Activated naive CD4-positive, alpha-beta T cell treated with anti-CD3 and anti-CD28 coated beads, Interleukin-2, amount 10 ng/mL, durations not matched to agents 7 days and 5 days (primary cell): ENCODE data around the gene SHE.
A peak's percentile ranks its signal among the peaks of the same experiment; 100 is the strongest.

Experiments used
- CTCF ChIA-PET: fragments of 350-600 bp; sonication (Branson Sonifier 250); formaldehyde crosslinking; loops from one replicate; lab custom pipeline; 2021; ENCODE audit warnings: antibody characterized with exemption; lab: Charles Lee
- DNase-seq: peaks from one replicate; pipeline ENCODE4 v3.0.0-alpha.2; 2020
- H3K27ac Mint-ChIP-seq: one replicate; pipeline ENCODE4 v1.8.0; 2021; ENCODE audit warnings: mild to moderate bottlenecking, moderate library complexity, mixed read lengths
- H3K27me3 Mint-ChIP-seq: one replicate; pipeline ENCODE4 v1.8.0; 2021; ENCODE audit warnings: mild to moderate bottlenecking, mixed read lengths
- H3K36me3 Mint-ChIP-seq: one replicate; pipeline ENCODE4 v1.8.0; 2021; ENCODE audit warnings: mixed read lengths
- H3K4me1 Mint-ChIP-seq: one replicate; pipeline ENCODE4 v1.8.0; 2021; ENCODE audit warnings: mixed read lengths
- H3K4me3 Mint-ChIP-seq: one replicate; pipeline ENCODE4 v1.8.0; 2021; ENCODE audit warnings: mild to moderate bottlenecking, moderate library complexity, mixed read lengths
- H3K9me3 Mint-ChIP-seq: one replicate; pipeline ENCODE4 v1.8.0; 2021; ENCODE audit warnings: mixed read lengths

Gene SHE

GRCh38 chr1:154466206-154466605, 36.0 kb downstream of the SHE start:
- no peaks in the 10 kb centered on the region for H3K9me3 Mint-ChIP-seq
- H3K36me3 Mint-ChIP-seq, result peaks cover 2% of the 10 kb centered on the region
- H3K27me3 Mint-ChIP-seq, result peaks cover 24% of the 10 kb centered on the region
- CTCF ChIA-PET, result interaction anchor here (1.8 to 2.3 kb wide), 3 partner anchors 14 to 63 kb away, joined by 4 to 9 read pairs (median 9); no protein-coding TSS in a partner anchor
- peaks cover 58% of the 10 kb centered on the region for H3K4me1 Mint-ChIP-seq
- H3K4me3 Mint-ChIP-seq, result no peak overlapping the region
- no peak overlapping the region for H3K27ac Mint-ChIP-seq
- DNase-seq, result peak; percentile 9

- no peak overlapping the region for H3K4me3 Mint-ChIP-seq
- CTCF ChIA-PET, result interaction anchor here (0.9 to 2.3 kb wide), 6 partner anchors 14 to 115 kb away, joined by 3 to 9 read pairs (median 4); no protein-coding TSS in a partner anchor
- peaks cover 2% of the 10 kb centered on the region for H3K36me3 Mint-ChIP-seq
- no peak for DNase-seq
- no peak overlapping the region for H3K27ac Mint-ChIP-seq
- no peaks in the 10 kb centered on the region for H3K9me3 Mint-ChIP-seq
- H3K27me3 Mint-ChIP-seq, result peaks cover 24% of the 10 kb centered on the region
- peaks cover 62% of the 10 kb centered on the region for H3K4me1 Mint-ChIP-seq
These were observed 36.5 kb downstream of the SHE start for GRCh38 chr1:154465621-154466195.

GRCh38 chr1:154463512-154463990, 38.7 kb downstream of the SHE start:
- Mint-ChIP-seq H3K27me3 (peaks cover 19% of the 10 kb centered on the region), H3K36me3 (peaks cover 2% of the 10 kb centered on the region), H3K27ac (peak overlapping the region; percentile 76), H3K4me3 (no peak overlapping the region), H3K4me1 (peaks cover 67% of the 10 kb centered on the region), H3K9me3 (no peaks in the 10 kb centered on the region)
- CTCF ChIA-PET, result interaction anchor here (0.9 to 2.1 kb wide), 4 partner anchors 16 to 26 kb away, joined by 3 to 7 read pairs (median 5); no protein-coding TSS in a partner anchor
- peak; percentile 71 for DNase-seq

GRCh38 chr1:154460695-154461260, 41.4 kb downstream of the SHE start:
- no peak overlapping the region for H3K27ac Mint-ChIP-seq
- no peak for DNase-seq
- CTCF ChIA-PET, result no interaction called here
- peaks cover 2% of the 10 kb centered on the region for H3K36me3 Mint-ChIP-seq
- peaks cover 47% of the 10 kb centered on the region for H3K4me1 Mint-ChIP-seq
- H3K4me3 Mint-ChIP-seq, result no peak overlapping the region
- H3K27me3 Mint-ChIP-seq, result peaks cover 12% of the 10 kb centered on the region
- H3K9me3 Mint-ChIP-seq, result no peaks in the 10 kb centered on the region

GRCh38 chr1:154459080-154459479, 43.1 kb downstream of the SHE start:
- peaks cover 4% of the 10 kb centered on the region for H3K27me3 Mint-ChIP-seq
- H3K36me3 Mint-ChIP-seq, result peaks cover 6% of the 10 kb centered on the region
- no peak overlapping the region for H3K4me3 Mint-ChIP-seq
- H3K9me3 Mint-ChIP-seq, result no peaks in the 10 kb centered on the region
- no peak overlapping the region for H3K27ac Mint-ChIP-seq
- DNase-seq, result no peak
- CTCF ChIA-PET, result interaction anchor here (1.0 kb wide), 1 partner anchor 21 kb away, joined by 3 read pairs; no protein-coding TSS in a partner anchor
- peaks cover 36% of the 10 kb centered on the region for H3K4me1 Mint-ChIP-seq

GRCh38 chr1:154456631-154457030, 45.6 kb downstream of the SHE start:
- no peak overlapping the region for H3K27ac Mint-ChIP-seq
- no peak overlapping the region for H3K4me3 Mint-ChIP-seq
- no peak for DNase-seq

GRCh38 chr1:154454386-154455120, 47.7 kb downstream of the SHE start:
- CTCF ChIA-PET, result interaction anchor here (0.8 to 1.6 kb wide), 3 partner anchors 13 to 28 kb away, joined by 3 to 5 read pairs (median 3); no protein-coding TSS in a partner anchor
- DNase-seq, result no peak
- Mint-ChIP-seq H3K9me3 (no peaks in the 10 kb centered on the region), H3K4me3 (no peak overlapping the region), H3K27ac (no peak overlapping the region), H3K4me1 (peaks cover 20% of the 10 kb centered on the region), H3K27me3 (peaks cover 26% of the 10 kb centered on the region), H3K36me3 (peaks cover 4% of the 10 kb centered on the region)

More at GRCh38 chr1:154456631-154457030, 45.6 kb downstream of the SHE start:
- no peaks in the 10 kb centered on the region for H3K9me3 Mint-ChIP-seq
- peaks cover 23% of the 10 kb centered on the region for H3K27me3 Mint-ChIP-seq
- H3K4me1 Mint-ChIP-seq, result peaks cover 30% of the 10 kb centered on the region
- peaks cover 4% of the 10 kb centered on the region for H3K36me3 Mint-ChIP-seq
- CTCF ChIA-PET, result no interaction called here

- H3K4me1 Mint-ChIP-seq, result peaks cover 20% of the 10 kb centered on the region
- H3K36me3 Mint-ChIP-seq, result peaks cover 4% of the 10 kb centered on the region
- H3K4me3 Mint-ChIP-seq, result no peak overlapping the region
- DNase-seq, result no peak
- peaks cover 27% of the 10 kb centered on the region for H3K27me3 Mint-ChIP-seq
- CTCF ChIA-PET, result interaction anchor here (0.8 to 1.6 kb wide), 3 partner anchors 13 to 28 kb away, joined by 3 to 5 read pairs (median 3); no protein-coding TSS in a partner anchor
- no peak overlapping the region for H3K27ac Mint-ChIP-seq
- H3K9me3 Mint-ChIP-seq, result no peaks in the 10 kb centered on the region
These were observed 48.4 kb downstream of the SHE start for GRCh38 chr1:154453574-154454352.

- no peak for DNase-seq
- Mint-ChIP-seq H3K27ac (no peak overlapping the region), H3K4me1 (peaks cover 20% of the 10 kb centered on the region), H3K36me3 (peaks cover 6% of the 10 kb centered on the region), H3K4me3 (no peak overlapping the region), H3K9me3 (no peaks in the 10 kb centered on the region), H3K27me3 (peaks cover 27% of the 10 kb centered on the region)
- CTCF ChIA-PET, result no interaction called here
These were observed 49.1 kb downstream of the SHE start for GRCh38 chr1:154453161-154453560.

- no peaks in the 10 kb centered on the region for H3K9me3 Mint-ChIP-seq
- no peak overlapping the region for H3K4me3 Mint-ChIP-seq
- no peak overlapping the region for H3K27ac Mint-ChIP-seq
- peaks cover 24% of the 10 kb centered on the region for H3K4me1 Mint-ChIP-seq
- H3K36me3 Mint-ChIP-seq, result peaks cover 3% of the 10 kb centered on the region
- DNase-seq, result no peak
- peaks cover 26% of the 10 kb centered on the region for H3K27me3 Mint-ChIP-seq
- CTCF ChIA-PET, result interaction anchor here (1.5 to 1.8 kb wide), 2 partner anchors 45 to 98 kb away, joined by 3 to 4 read pairs; no protein-coding TSS in a partner anchor
These were observed 53.8 kb downstream of the SHE start for GRCh38 chr1:154448331-154448811.

GRCh38 chr1:154446789-154447188, 55.4 kb downstream of the SHE start:
- Mint-ChIP-seq H3K4me3 (no peak overlapping the region), H3K36me3 (peaks cover 4% of the 10 kb centered on the region), H3K27ac (no peak overlapping the region), H3K4me1 (peaks cover 23% of the 10 kb centered on the region), H3K27me3 (peaks cover 14% of the 10 kb centered on the region), H3K9me3 (no peaks in the 10 kb centered on the region)
- no peak for DNase-seq
- CTCF ChIA-PET, result interaction anchor here (1.1 to 1.8 kb wide), 2 partner anchors 100 to 103 kb away, joined by 3 to 4 read pairs; no protein-coding TSS in a partner anchor

GRCh38 chr1:154446292-154446691, 55.9 kb downstream of the SHE start:
- Mint-ChIP-seq H3K4me1 (peaks cover 28% of the 10 kb centered on the region), H3K27ac (no peak overlapping the region), H3K36me3 (peaks cover 5% of the 10 kb centered on the region), H3K9me3 (no peaks in the 10 kb centered on the region), H3K27me3 (peaks cover 13% of the 10 kb centered on the region), H3K4me3 (no peak overlapping the region)
- DNase-seq, result no peak
- CTCF ChIA-PET, result no interaction called here

GRCh38 chr1:154445040-154445472, 57.2 kb downstream of the SHE start:
- H3K9me3 Mint-ChIP-seq, result no peaks in the 10 kb centered on the region
- no peak overlapping the region for H3K4me3 Mint-ChIP-seq
- peaks cover 6% of the 10 kb centered on the region for H3K36me3 Mint-ChIP-seq
- CTCF ChIA-PET, result interaction anchor here (0.6 kb wide), 1 partner anchor 913 kb away, joined by 3 read pairs; no protein-coding TSS in a partner anchor
- peak overlapping the region; percentile 25 for H3K27ac Mint-ChIP-seq
- peak; percentile 40 for DNase-seq
- H3K27me3 Mint-ChIP-seq, result peaks cover 19% of the 10 kb centered on the region
- peaks cover 40% of the 10 kb centered on the region for H3K4me1 Mint-ChIP-seq
